Loucy (cell line): ENCODE results near the gene ELP2.

Experiments
- H2AFZ ChIP-seq: fragments of 200-600 bp; sonication (generic); 2 replicates; pipeline ENCODE4 v1.6.0; 2016; ENCODE audit warnings: antibody characterized with exemption, mild to moderate bottlenecking, low read length, moderate library complexity
- H3F3A ChIP-seq: fragments of 200-600 bp; 2 replicates; pipeline ENCODE4 v1.6.0; 2016; ENCODE audit warnings: antibody characterized with exemption, low read depth, mild to moderate bottlenecking
- H3K27me3 ChIP-seq: fragments of 200-600 bp; sonication (generic); 2 replicates; pipeline ENCODE4 v1.6.1; 2014; ENCODE audit warnings: low read length, mild to moderate bottlenecking; ENCODE audit not compliant: insufficient read depth, poor library complexity, severe bottlenecking
- H3K36me3 ChIP-seq: fragments of 200-600 bp; sonication (generic); 2 replicates; pipeline ENCODE4 v1.6.1; 2016; ENCODE audit warnings: low read length; ENCODE audit not compliant: insufficient read depth
- H3K4me1 ChIP-seq: fragments of 200-600 bp; sonication (generic); 2 replicates; pipeline ENCODE4 v1.5.1; 2014; ENCODE audit warnings: low read length, mild to moderate bottlenecking; ENCODE audit not compliant: insufficient read depth, poor library complexity, severe bottlenecking
- H3K4me2 ChIP-seq: fragments of 200-600 bp; sonication (generic); 2 replicates; pipeline ENCODE4 v1.6.0; 2014; ENCODE audit warnings: antibody characterized with exemption, low read length, low read depth, mild to moderate bottlenecking; ENCODE audit not compliant: poor library complexity, severe bottlenecking
- H3K4me3 ChIP-seq: fragments of 200-600 bp; sonication (generic); 2 replicates; pipeline ENCODE4 v1.5.1; 2014; ENCODE audit warnings: low read length, mild to moderate bottlenecking, mixed read lengths; ENCODE audit not compliant: poor library complexity, severe bottlenecking
- H3K79me2 ChIP-seq: fragments of 200-600 bp; sonication (generic); 2 replicates; pipeline ENCODE4 v1.6.1; 2014; ENCODE audit warnings: low read length; ENCODE audit not compliant: insufficient read depth
- H3K9ac ChIP-seq: fragments of 200-600 bp; sonication (generic); 2 replicates; pipeline ENCODE4 v1.6.0; 2014; ENCODE audit warnings: mild to moderate bottlenecking, low read depth, low read length, moderate library complexity; ENCODE audit not compliant: poor library complexity, severe bottlenecking
- H3K9me2 ChIP-seq: fragments of 200-600 bp; sonication (generic); replicated peaks from 2 replicates; pipeline ENCODE4 v1.6.1; 2016; ENCODE audit warnings: low read depth, low read length, mixed read lengths
- H3K9me3 ChIP-seq: fragments of 200-600 bp; sonication (generic); 2 replicates; pipeline ENCODE4 v1.6.1; 2014; ENCODE audit warnings: mild to moderate bottlenecking, antibody characterized with exemption, low read length, low read depth; ENCODE audit not compliant: insufficient read depth
- H4K20me1 ChIP-seq: fragments of 200-600 bp; sonication (generic); 2 replicates; pipeline ENCODE4 v1.6.0; 2014; ENCODE audit warnings: antibody characterized with exemption, low read length, mild to moderate bottlenecking; ENCODE audit not compliant: insufficient read depth, poor library complexity, severe bottlenecking
- CTCF ChIP-seq: fragments of 200-600 bp; sonication (generic); conservative IDR thresholded peaks from 2 replicates; pipeline ENCODE4 v1.5.1; 2014; ENCODE audit warnings: mild to moderate bottlenecking, antibody characterized with exemption, low read length
- EZH2phosphoT487 ChIP-seq: fragments of 200-600 bp; IDR thresholded peaks from 2 replicates; pipeline ENCODE4 v1.6.1; 2018; ENCODE audit warnings: antibody characterized with exemption, mild to moderate bottlenecking, moderate library complexity, borderline replicate concordance

Gene ELP2

GRCh38 chr18:36085195-36085594 lies 44.5 kb upstream of the ELP2 start:
- H3K4me1 ChIP-seq: no peaks in the 10 kb centered on the region
- H3K79me2 ChIP-seq: no peaks in the 10 kb centered on the region
- H3K27me3 ChIP-seq: no peaks in the 10 kb centered on the region
- no peak overlapping the region for H3K9ac ChIP-seq
- no peaks in the 10 kb centered on the region for H3K36me3 ChIP-seq
- H2AFZ ChIP-seq: no peak overlapping the region
- no peak overlapping the region for H3K4me2 ChIP-seq
- H3K4me3 ChIP-seq: no peak overlapping the region
- no peaks in the 10 kb centered on the region for H4K20me1 ChIP-seq
- TF ChIP-seq EZH2phosphoT487 (no peak), CTCF (no peak)
- no peaks in the 10 kb centered on the region for H3F3A ChIP-seq
- H3K9me3 ChIP-seq: peaks cover 9% of the 10 kb centered on the region; the same call in 1 of the 2 replicates
- H3K9me2 ChIP-seq: no peaks in the 10 kb centered on the region

GRCh38 chr18:36086186-36086585 lies 43.5 kb upstream of the ELP2 start:
- Histone ChIP-seq H3K36me3 (no peaks in the 10 kb centered on the region), H3K27me3 (no peaks in the 10 kb centered on the region), H3K79me2 (no peaks in the 10 kb centered on the region), H3K9me3 (0 out of 2 replicates have a peak, but pooled peaks cover 3% of the 10 kb centered on the region), H3K4me3 (no peak overlapping the region), H4K20me1 (no peaks in the 10 kb centered on the region), H2AFZ (no peak overlapping the region), H3K9me2 (no peaks in the 10 kb centered on the region), H3K9ac (no peak overlapping the region), H3K4me1 (no peaks in the 10 kb centered on the region), H3F3A (no peaks in the 10 kb centered on the region), H3K4me2 (no peak overlapping the region)
- TF ChIP-seq EZH2phosphoT487 (no peak), CTCF (no peak)

GRCh38 chr18:36088256-36088655 lies 41.4 kb upstream of the ELP2 start:
- Histone ChIP-seq H4K20me1 (no peaks in the 10 kb centered on the region), H3K36me3 (no peaks in the 10 kb centered on the region), H2AFZ (no peak overlapping the region), H3K27me3 (no peaks in the 10 kb centered on the region), H3K9me3 (no peaks in the 10 kb centered on the region), H3K9me2 (no peaks in the 10 kb centered on the region), H3K9ac (no peak overlapping the region), H3K79me2 (no peaks in the 10 kb centered on the region), H3K4me3 (no peak overlapping the region), H3K4me2 (no peak overlapping the region), H3F3A (no peaks in the 10 kb centered on the region), H3K4me1 (peaks cover 10% of the 10 kb centered on the region)
- TF ChIP-seq CTCF (no peak), EZH2phosphoT487 (no peak)
